WTC11 (cell line): ENCODE results near the gene OBSCN.

Experiments used
- CBFB ChIP-seq: sonication (generic); formaldehyde crosslinking; IDR thresholded peaks from 2 replicates; pipeline ENCODE4 v1.8.1; 2022; ENCODE audit warnings: mild to moderate bottlenecking, low read depth, missing genetic modification reagents
- CTCF ChIP-seq: fragments of 200-600 bp; IDR thresholded peaks from 2 replicates; pipeline ENCODE4 v1.8.0; 2022; ENCODE audit warnings: antibody characterized with exemption
- NFYB ChIP-seq: sonication (generic); formaldehyde crosslinking; conservative IDR thresholded peaks from 2 replicates; pipeline ENCODE4 v1.8.0; 2022; ENCODE audit warnings: low read depth, missing genetic modification reagents
- SMAD3 ChIP-seq: sonication (generic); formaldehyde crosslinking; IDR thresholded peaks from 2 replicates; pipeline ENCODE4 v1.8.0; 2022; ENCODE audit warnings: missing genetic modification reagents, mild to moderate bottlenecking, borderline replicate concordance
- TF ChIP-seq, protein P1 (sequence below): sonication (generic); formaldehyde crosslinking; IDR thresholded peaks from 2 replicates; pipeline ENCODE4 v1.8.0; 2022; ENCODE audit warnings: missing genetic modification reagents
- TF ChIP-seq, protein P2 (sequence below): sonication (generic); formaldehyde crosslinking; IDR thresholded peaks from 2 replicates; pipeline ENCODE4 v1.8.0; 2023; ENCODE audit warnings: mild to moderate bottlenecking, missing genetic modification reagents

- no peak for TF ChIP-seq CTCF
- TF ChIP-seq NFYB (CRISPR knock-in tag), result no peak
- TF ChIP-seq SMAD3 (CRISPR knock-in tag), result no peak
- TF ChIP-seq, protein P1, sequence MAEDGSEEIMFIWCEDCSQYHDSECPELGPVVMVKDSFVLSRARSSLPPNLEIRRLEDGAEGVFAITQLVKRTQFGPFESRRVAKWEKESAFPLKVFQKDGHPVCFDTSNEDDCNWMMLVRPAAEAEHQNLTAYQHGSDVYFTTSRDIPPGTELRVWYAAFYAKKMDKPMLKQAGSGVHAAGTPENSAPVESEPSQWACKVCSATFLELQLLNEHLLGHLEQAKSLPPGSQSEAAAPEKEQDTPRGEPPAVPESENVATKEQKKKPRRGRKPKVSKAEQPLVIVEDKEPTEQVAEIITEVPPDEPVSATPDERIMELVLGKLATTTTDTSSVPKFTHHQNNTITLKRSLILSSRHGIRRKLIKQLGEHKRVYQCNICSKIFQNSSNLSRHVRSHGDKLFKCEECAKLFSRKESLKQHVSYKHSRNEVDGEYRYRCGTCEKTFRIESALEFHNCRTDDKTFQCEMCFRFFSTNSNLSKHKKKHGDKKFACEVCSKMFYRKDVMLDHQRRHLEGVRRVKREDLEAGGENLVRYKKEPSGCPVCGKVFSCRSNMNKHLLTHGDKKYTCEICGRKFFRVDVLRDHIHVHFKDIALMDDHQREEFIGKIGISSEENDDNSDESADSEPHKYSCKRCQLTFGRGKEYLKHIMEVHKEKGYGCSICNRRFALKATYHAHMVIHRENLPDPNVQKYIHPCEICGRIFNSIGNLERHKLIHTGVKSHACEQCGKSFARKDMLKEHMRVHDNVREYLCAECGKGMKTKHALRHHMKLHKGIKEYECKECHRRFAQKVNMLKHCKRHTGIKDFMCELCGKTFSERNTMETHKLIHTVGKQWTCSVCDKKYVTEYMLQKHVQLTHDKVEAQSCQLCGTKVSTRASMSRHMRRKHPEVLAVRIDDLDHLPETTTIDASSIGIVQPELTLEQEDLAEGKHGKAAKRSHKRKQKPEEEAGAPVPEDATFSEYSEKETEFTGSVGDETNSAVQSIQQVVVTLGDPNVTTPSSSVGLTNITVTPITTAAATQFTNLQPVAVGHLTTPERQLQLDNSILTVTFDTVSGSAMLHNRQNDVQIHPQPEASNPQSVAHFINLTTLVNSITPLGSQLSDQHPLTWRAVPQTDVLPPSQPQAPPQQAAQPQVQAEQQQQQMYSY, result no peak
- TF ChIP-seq CBFB, result no peak
- TF ChIP-seq, protein P2, sequence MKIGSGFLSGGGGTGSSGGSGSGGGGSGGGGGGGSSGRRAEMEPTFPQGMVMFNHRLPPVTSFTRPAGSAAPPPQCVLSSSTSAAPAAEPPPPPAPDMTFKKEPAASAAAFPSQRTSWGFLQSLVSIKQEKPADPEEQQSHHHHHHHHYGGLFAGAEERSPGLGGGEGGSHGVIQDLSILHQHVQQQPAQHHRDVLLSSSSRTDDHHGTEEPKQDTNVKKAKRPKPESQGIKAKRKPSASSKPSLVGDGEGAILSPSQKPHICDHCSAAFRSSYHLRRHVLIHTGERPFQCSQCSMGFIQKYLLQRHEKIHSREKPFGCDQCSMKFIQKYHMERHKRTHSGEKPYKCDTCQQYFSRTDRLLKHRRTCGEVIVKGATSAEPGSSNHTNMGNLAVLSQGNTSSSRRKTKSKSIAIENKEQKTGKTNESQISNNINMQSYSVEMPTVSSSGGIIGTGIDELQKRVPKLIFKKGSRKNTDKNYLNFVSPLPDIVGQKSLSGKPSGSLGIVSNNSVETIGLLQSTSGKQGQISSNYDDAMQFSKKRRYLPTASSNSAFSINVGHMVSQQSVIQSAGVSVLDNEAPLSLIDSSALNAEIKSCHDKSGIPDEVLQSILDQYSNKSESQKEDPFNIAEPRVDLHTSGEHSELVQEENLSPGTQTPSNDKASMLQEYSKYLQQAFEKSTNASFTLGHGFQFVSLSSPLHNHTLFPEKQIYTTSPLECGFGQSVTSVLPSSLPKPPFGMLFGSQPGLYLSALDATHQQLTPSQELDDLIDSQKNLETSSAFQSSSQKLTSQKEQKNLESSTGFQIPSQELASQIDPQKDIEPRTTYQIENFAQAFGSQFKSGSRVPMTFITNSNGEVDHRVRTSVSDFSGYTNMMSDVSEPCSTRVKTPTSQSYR (CRISPR knock-in tag), result no peak
Observed at GRCh38 chr1:228284148-228284495, 76.3 kb downstream of the OBSCN start.
